HG03039 (cell line): ENCODE results near the gene CGNL1.

ENCODE experiments used
- ATAC-seq: cut with Tn5 transposase; IDR thresholded peaks from one replicate; pipeline ENCODE4 v1.9.1; 2021; ENCODE audit warnings: mild to moderate bottlenecking, moderate library complexity; ENCODE audit not compliant: unreplicated experiment

Gene CGNL1

DNA sequence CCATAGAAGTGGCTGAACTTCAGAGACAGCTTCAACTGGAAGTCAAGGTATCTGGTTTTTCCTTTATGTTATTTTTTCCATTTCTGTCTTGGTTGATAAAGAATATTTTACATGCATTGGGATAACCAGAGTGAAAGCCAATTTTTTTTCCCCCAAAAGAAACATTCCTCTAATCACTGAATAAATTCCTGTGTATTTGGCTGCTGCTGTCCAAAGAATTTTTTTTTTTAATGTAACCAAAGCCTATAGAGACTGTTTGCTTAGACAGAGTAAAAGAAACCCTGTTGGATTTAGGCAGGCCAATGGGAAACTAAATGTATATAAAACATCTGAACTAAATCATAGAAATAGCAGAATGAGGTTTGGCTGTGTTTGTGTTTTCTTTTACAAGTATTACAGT lies 75.2 kb downstream of the CGNL1 start:
- ATAC-seq = no peak

DNA sequence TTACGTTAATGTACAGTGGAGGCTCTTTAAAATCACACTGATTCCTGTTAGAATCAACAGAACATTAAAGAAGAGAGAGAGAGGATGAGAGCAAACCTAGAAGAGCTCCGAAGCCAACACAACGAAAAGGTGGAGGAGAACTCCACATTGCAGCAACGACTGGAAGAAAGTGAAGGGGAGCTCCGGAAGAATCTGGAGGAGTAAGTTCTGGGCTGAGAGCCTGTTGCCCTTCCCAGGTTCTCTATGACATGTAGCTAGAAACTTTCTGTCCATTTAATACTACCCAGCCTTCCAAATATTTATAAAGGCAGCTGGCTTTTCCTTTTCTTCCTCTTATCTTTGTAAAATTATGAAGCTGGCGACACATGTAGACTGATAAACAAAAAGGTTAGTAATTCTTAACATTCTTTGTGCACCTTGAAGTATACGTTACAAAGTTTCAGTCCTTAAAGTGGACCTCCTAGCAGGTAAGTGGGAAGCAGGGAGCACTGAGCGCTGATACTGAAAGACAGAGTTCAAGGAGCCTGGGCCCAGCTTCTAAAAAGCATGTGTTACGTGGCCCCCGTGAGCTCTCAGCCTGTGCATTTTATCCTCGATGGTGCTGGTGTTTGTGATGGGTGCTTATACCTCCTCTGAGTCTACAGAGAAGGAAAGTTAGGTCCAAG lies 75.9 kb downstream of the CGNL1 start:
- ATAC-seq = no peak

DNA sequence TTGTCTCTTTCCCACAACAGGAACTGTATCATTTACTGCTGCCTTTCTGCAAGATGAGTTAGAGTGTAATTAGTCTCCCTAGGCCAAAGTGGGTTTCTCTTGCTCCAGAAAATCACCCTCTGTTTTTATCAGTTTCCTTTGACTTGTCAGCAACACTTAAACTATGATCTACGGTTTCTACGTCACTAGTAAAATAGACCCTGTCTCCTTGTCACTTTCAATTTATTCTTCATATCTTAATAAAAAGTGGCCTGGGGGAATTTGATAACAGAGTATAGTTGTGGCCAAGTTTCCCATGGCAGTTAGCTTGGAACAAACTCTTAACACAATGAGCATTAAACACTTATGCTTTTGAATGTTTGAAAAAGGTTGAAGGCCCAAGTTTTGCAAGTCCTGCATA lies 79.6 kb downstream of the CGNL1 start:
- ATAC-seq = no peak

DNA sequence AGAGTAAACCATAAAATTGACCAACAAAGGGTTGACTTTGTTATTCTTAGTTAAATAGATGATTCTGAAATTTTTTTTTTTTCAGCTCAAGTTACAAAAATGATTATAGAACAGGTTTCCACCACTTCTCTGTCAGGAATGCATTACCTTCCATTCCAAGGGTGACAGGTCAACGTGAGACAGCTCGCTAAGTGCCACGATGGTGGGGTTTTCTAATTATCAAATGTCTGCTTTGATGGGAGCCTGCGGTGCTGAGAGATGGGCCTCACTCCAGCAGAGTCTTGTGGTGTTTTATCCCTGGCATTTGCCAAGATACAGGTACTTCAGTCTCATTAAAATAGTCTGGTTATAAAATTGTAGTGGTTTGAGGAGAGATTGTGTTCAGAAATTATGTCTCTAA lies 80.3 kb downstream of the CGNL1 start:
- no peak for ATAC-seq

DNA sequence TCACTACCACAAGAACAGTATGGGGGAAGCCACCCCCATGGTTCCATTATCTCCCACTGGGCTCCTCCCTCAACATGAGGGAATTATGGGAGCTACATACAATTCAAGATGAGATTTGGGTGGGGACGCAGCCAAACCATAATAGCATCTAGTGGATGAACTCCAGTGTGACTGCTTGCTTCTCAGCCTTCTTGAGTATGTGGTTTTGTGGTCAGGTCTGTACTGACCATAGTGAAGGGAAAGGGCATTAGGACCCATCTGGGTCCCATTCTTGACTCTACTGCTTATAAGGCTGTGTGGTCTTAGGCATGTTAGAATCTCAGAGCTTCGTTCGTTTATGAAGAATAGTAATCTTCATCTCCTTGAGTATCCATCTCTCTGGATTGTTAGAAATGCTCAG lies 81.4 kb downstream of the CGNL1 start:
- ATAC-seq = no peak

DNA sequence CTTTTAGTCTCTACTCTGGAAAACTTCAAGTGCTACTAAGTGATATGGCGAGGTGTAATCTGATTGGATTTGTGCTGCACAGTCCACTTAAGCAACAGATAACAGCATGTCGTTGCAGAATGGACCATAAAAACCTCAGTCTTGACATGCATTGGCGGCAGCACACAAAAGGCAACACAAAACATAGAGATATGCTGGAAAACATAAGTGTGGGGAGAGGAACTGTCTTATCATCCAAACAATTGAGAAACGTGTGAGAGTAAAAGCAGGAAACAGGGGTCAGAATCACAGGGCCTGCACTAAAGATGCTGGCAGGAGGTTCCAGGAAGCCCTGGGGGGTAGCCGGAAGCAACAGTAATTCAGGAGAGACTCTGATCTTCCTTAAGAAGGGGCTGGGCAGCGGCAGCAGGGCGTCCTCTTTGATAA lies 82.1 kb downstream of the CGNL1 start:
- ATAC-seq = no peak

DNA sequence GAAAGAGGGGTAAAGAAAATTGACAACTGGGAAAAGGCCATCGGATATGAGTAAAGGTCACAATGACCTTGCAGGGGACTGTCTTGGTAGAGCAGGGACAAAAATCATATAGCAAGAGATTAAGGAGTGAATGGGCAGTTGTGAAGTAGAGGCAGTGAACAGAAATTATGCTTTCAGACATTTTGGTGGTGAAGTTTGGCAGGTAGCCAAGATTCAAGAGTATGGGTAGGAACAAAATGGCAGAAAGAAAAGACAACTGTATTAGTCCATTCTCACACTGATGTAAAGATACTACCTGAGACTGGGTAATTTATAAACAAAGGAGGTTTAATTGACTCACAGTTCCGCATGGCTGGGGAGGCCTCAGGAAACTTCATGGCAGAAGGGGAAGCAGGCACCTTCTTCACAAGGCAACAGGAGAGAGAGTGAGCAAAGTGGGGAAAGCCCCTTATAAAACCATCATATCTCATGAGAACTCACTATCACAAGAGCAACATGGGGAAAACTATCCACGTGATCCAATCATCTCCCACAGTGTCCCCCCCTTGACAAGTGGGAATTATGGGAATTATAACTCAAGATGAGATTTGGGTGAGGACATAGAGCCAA lies 84.0 kb downstream of the CGNL1 start:
- no peak for ATAC-seq

DNA sequence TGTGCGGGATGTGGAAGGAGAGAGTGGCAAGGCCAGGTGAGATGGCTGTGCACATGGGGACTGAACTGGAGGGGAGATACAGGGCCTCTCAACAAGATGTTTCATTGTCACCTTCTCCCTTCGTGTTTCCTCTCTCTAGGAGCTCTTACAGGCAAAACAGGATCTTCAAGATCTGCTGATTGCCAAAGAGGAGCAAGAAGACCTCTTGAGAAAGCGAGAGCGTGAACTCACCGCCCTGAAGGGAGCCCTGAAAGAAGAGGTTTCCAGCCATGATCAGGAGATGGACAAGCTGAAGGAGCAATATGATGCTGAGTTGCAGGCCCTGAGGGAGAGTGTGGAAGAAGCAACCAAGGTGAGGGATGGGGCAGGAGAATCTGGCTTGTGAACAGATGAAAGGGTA lies 85.2 kb downstream of the CGNL1 start:
- ATAC-seq = no peak

DNA sequence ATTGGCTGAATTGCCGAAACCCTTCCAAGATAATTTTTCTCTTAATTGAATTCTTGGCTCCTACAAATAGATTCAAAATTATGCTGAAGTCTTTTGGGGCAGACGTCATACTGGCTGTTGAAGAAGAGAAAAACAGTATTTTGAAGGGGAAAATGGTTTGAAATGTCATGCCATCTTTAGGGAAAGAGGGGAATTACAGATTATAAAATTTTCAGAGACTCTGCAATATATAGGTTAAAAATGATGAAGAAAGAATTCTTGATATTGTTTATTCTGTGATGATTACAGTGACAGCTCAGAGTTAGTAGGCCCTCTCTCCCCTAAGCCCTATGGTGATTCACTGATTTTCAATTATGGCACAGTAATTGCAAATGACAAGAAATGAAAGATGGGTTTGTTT lies 86.1 kb downstream of the CGNL1 start:
- no peak for ATAC-seq

DNA sequence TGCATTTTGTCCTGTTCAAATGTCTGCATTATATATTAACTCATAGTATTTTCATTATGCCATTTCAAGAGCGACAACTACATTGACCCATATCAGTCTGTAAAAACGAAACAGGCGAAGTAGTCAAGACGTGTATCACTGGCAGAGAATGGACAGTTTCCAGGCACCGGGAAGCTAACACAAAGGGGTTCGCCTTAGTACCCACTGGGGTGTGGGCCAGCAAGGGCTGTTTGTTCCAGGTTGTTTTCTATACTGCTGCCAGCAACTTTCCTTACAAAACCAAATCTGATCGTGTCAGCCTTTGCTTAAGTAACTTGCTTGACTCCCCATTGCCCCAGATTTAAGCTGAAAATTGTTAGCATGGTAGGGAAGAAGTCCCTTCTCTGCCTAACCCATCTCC lies 87.1 kb downstream of the CGNL1 start:
- no peak for ATAC-seq

DNA sequence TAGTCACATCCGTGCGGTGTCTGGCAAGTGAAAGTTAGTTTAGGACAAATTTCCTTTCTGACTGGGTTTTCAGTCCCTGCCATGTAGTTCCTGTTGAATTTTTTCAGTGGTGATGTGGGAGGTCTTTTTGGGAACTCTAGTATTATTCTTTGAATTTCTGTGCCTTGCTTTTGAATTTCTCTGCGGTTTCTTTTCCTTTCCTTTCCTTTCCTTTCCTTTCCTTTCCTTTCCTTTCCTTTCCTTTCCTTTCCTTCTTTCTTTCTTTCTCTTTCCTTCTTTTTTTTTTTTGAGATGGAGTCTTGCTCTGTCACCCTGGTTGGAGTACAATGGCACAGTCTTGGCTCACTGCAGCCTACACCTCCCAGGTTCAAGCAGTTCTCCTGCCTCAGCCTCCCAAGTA lies 88.2 kb downstream of the CGNL1 start:
- ATAC-seq = no peak

DNA sequence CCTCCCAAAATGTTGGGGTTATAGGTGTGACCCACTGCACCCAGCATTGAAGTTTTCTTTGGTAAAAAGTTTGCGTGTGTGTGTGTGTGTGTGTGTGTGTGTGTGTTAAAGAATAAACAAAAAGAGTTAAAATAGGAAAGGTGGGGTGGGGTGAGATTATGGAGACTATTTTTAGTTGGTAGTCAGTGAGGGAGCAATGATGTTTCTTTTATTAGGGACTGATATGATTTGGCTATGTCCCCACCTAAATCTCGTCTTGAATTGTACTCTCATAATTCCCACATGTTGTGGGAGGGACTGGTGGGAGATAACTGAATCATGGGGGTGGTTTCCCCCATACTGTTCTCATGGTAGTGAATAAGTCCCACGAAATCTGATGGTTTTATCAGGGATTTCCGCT lies 92.2 kb downstream of the CGNL1 start:
- no peak for ATAC-seq

DNA sequence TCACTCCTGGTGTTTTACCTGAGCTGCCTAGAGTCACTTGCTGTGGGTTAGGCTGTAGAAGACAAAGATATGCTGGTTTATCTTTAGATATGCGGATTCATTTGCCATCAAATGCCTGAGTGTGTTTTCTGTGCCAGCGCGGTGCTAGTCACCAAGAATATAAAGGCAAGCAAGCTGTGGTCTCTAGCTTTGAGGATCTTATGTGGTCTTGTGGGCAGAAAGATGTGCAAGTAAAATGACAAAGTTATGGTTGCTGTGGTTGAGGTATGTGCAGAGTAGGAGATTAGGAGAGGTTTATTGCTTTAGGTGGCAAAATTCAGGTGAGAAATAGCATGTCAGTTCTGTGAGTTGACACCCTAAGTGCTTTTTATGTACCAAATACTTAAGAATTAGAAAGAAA lies 94.2 kb downstream of the CGNL1 start:
- ATAC-seq = no peak

DNA sequence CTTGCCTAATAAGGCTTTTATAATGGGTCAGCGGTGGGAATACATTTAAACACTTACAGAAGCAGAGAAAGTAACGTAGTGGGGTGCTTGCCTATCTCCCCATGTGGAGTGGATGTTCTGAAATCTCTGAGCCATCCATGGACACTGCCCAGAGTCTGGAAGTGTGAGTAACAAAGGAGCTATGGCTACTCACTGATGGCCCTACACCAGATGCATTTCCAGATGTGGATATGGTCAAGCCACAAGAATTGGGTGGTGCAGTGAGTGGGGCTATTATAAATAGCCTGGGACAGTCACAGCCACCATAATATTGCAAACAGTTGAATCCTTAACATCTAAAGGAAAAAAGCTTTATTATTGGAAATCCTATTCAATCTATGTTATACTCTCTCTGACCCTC lies 96.6 kb downstream of the CGNL1 start:
- ATAC-seq = no peak

DNA sequence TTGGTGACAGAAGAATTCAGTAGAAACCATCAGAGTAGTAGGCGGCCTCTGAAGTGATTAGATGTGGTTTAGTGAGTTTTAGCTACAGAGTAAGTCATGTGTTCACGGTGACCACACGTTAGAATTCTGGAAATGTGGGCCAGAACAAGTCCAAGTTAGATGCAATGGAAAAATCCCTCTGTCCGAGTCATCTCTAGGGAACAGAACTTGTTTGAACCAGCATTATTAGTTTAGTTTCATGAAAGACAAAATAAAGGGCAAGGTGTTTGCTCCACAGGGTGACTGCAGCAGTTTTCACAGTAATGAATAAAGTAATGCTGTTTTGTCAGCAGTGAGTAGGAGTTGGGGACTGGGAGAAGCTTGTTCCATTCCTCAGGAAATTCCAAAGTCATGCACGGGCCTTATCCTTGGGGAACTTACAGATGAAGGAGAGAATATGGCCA lies 100.2 kb downstream of the CGNL1 start:
- no peak for ATAC-seq

DNA sequence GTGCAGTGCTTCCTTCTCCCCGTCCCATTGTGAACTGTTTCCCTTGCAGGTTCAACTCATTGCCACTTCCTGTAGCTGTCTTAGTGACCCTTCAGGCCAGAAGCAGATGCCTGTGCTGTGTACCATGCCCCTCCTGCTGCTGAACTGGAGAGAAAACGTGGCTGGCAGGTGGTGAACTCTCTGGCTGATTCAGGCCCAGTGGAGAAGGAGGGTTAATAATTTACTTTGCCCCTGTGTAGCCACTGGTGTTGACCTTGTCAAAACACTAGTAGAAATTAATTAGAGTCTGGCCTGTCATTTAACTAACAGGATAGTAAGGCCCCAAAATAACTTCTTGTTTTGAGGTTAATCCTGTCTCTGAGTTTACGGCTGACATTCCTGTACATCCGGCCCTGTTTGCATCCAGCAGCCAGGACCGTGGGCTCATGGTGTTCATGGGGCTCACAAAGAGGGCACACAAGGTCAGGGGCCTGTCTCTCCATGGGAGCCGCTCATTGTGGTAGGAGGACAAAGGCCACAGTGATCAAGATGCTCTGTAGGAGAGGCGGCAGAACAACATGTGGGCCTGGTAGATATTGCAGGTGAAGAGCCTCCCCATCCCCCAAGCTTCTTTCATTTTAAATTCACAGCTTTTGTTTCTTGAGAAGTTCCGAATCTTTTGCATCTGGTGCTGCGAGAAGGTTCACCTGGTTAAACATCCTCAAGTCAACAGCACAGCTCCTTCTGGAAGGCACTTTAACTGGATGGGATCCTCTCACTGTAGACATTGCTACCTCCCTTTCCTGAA lies 101.6 kb downstream of the CGNL1 start:
- no peak for ATAC-seq

DNA sequence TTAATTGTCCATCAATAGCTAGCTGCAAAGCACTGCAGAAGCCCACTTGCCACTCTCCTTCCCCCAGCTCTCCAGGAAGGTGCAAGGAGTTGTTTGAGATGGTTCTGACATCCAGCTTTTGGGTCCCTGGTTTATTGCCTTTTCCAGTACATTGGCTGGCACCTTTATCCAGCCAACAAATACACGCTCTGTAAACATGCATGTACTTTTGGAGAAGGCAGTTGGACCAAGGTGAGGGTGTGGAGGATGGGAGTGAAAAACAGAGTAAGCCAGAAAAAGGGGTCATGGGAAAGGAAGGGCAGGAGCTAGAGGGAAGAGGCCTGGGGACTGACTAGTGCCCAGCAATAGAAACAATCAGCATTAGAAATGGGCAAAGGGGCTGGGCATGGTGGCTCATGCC lies 102.7 kb downstream of the CGNL1 start:
- ATAC-seq = no peak

DNA sequence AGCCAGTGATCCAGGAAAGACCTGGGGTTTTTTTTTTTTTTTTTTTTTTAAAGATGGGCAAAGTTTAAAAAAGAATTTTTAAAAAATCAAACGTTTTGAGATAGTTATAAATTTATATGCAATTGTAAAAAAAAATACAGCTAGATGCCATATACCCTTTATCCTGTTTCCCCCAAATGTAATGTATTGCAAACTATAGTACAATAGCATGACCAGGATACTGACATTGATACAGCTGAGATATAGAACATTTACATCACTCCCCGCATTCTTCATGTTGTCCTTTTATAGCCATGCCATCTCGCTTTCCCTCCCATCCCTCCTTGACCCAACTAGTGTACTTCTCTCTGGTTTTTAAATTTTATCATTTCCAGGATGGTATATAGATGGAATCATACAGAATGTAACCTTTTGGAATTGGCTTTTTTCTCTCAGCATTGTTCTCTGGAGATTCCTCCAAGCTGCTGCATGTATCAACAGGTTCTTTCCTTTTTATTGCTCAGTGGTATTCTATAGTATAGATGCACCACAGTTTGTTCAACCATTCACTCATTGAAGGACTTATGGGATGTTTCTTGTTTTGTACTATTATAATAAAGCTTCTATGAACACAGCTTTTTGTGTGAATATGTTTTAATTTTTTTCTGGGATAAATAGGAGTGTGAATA lies 104.9 kb downstream of the CGNL1 start:
- ATAC-seq = no peak

DNA sequence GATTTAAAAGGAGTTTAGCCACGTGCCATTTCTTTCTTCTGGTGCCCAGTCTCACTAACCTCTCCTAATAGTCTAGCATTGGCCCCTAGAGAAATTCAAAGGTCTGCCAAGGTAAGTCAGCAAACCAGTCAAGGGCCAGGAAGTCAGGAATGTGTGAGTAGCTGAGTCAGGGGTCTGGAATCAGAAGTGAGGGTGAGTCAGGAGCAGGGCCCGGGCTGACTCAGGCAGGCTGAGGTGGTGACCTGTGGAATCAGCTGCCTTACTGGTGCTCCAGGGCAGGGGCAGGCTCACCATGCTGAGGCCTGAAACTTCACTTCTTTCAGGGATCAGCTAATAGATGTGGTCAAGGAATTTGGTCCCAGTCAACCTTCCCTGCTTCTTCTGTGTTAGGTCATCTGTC lies 109.6 kb downstream of the CGNL1 start:
- no peak for ATAC-seq

DNA sequence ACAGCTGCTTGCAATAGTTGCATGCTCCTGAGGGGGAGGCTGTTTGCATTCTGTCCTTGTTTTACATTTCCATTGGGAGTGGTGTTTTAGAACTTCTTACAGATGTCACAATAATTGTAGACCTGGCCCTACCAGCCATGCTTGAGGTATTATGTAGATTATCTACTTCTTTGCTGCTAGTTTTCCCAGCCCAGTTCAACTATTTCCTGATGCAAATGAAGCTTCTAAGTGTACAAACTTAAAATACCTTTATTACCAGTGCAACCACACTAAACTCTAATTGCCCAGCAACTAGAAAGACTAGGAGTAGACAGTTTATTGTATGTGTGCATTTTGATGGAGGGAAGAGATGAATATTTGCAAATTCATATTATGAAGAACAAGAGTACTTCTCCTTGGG lies 110.5 kb downstream of the CGNL1 start:
- no peak for ATAC-seq

DNA sequence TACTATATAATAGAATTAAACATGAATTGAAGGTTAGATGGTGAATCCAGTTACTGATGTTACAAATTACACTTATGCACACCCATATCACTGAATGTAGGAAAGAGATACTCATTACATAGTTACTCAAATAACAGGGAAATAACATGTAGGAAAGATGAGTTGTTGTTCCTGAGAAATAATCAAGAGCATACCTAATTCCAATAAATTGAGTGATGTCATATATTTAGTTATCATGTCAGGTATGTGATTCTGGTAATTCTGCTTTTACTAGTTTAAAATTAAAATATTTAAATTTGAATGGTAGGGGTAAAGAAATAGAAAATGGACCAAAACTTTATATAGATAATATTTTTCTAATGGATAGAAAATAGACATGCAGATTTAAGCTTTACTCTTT lies 112.8 kb downstream of the CGNL1 start:
- no peak for ATAC-seq

DNA sequence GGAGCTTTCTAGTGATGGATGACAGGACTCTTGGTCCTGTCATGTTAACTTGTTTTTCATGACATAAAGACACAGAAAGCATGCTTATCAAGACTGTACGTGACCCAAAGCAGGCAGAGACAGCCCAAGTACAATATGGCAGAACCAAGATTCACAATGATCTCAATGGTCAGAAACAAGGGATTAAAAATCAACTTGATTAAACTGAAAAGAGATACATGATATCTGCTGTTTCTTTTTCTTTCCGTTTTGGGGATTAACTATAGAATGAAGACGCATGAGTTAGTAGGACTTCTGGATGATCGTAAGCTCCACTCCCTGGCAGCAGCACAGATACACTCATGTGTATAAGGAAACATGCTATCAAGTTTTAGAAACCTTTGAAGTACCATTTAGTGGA lies 117.0 kb downstream of the CGNL1 start:
- no peak for ATAC-seq
